Measurements from ENCODE around the gene PTPRN2. TPM values are rescaled to one million over a fixed set of nuclear protein-coding genes. Genes with fewer than 3 reads are reported as not detected.
"Not testable (repeated sequence)": the region's sequence is repeated elsewhere in the genome, so short reads cannot be mapped to it uniquely, and the experiment has no call there.

PTPRN2 gene
- total RNA-seq, 1 donor from 2014 or later: 11.4 TPM

DNA sequence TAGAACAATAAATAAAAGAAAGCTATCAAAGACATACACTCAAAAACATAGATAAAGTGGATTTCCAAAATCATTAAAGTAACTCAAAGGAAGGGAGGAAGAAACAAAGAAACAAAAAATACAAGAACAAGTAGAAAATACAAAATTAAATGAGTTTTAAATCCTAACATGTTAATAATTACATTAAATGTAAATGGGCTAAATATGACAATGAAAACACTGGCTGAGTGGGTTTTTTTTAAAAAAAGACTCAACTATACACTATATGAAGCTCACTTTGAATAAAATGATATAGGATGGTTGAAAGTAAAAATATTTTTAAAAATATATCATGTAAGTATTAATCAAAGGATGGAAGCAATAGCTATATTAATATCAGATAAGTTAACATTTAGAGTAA lies 371.4 kb downstream of the PTPRN2 start:
- Mint-ChIP-seq H3K36me3 (ENCODE audit: insufficient read depth) (no peaks in the 10 kb centered on the region), H3K27ac (no peak overlapping the region), H3K4me3 (ENCODE audit: low read depth) (no peak overlapping the region), H3K27me3 (no peaks in the 10 kb centered on the region), H3K9me3 (ENCODE audit: low read depth) (peaks cover 49% of the 10 kb centered on the region), H3K4me1 (ENCODE audit: low read depth) (no peaks in the 10 kb centered on the region)
- TF ChIP-seq, protein P1, sequence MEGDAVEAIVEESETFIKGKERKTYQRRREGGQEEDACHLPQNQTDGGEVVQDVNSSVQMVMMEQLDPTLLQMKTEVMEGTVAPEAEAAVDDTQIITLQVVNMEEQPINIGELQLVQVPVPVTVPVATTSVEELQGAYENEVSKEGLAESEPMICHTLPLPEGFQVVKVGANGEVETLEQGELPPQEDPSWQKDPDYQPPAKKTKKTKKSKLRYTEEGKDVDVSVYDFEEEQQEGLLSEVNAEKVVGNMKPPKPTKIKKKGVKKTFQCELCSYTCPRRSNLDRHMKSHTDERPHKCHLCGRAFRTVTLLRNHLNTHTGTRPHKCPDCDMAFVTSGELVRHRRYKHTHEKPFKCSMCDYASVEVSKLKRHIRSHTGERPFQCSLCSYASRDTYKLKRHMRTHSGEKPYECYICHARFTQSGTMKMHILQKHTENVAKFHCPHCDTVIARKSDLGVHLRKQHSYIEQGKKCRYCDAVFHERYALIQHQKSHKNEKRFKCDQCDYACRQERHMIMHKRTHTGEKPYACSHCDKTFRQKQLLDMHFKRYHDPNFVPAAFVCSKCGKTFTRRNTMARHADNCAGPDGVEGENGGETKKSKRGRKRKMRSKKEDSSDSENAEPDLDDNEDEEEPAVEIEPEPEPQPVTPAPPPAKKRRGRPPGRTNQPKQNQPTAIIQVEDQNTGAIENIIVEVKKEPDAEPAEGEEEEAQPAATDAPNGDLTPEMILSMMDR (IDR thresholded peaks at IDR 0.05; ENCODE audit: unreplicated experiment): no peak
- DNase-seq (ENCODE audit: low spot score, unreplicated experiment): no peak

DNA sequence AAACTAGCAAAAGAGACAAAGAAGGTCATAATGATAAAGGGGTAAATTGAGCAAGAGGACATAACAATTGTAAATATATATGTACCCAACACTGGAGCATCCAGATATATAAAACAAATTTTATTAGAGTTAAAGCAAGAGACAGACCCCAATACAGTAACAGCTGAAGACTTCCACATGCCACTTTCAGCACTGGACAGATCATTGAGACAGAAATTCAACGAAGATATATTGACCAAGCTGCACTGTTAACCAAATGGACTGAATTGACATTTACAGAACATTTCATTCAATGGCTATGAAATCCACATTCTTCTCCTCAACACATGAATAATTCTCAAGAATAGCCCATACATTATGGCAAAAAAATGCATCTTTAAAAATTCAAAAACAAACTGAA lies 378.2 kb downstream of the PTPRN2 start:
- H3K27me3 Mint-ChIP-seq: no peaks in the 10 kb centered on the region
- DNase-seq (ENCODE audit: low spot score, unreplicated experiment): no peak
- TF ChIP-seq, protein P1 (IDR thresholded peaks at IDR 0.05; ENCODE audit: unreplicated experiment): no peak
- H3K4me1 Mint-ChIP-seq (ENCODE audit: low read depth): no peaks in the 10 kb centered on the region
- H3K36me3 Mint-ChIP-seq (ENCODE audit: insufficient read depth): no peaks in the 10 kb centered on the region
- peaks cover 22% of the 10 kb centered on the region for H3K9me3 Mint-ChIP-seq (ENCODE audit: low read depth)
- no peak overlapping the region for H3K27ac Mint-ChIP-seq
- H3K4me3 Mint-ChIP-seq (ENCODE audit: low read depth): no peak overlapping the region

DNA sequence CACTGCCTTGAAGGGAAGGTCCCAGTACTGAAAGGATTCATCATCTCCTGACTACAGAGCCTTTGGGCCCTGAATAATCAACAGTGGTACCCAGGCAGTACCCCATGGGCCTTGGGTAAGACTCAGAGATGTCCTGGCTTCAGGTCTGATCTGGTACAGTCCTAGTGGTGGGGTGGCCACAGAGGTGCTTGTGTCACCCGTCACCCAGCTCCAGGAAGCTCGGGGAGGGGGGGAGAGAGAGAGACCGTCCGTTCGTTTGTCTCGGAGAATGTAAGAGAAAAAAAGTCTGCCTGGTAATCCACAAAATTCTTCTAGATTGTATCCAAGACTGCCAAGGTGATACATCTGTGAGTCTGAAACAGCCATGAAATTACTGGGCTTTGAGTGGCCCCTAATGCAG lies 381.3 kb downstream of the PTPRN2 start:
- Mint-ChIP-seq H3K4me3 (ENCODE audit: low read depth) (no peak overlapping the region), H3K9me3 (ENCODE audit: low read depth) (peaks cover 16% of the 10 kb centered on the region), H3K27ac (no peak overlapping the region), H3K27me3 (no peaks in the 10 kb centered on the region), H3K36me3 (ENCODE audit: insufficient read depth) (no peaks in the 10 kb centered on the region), H3K4me1 (ENCODE audit: low read depth) (peaks cover 2% of the 10 kb centered on the region)
- TF ChIP-seq, protein P1 (IDR thresholded peaks at IDR 0.05; ENCODE audit: unreplicated experiment): no peak
- DNase-seq (ENCODE audit: low spot score, unreplicated experiment): no peak

DNA sequence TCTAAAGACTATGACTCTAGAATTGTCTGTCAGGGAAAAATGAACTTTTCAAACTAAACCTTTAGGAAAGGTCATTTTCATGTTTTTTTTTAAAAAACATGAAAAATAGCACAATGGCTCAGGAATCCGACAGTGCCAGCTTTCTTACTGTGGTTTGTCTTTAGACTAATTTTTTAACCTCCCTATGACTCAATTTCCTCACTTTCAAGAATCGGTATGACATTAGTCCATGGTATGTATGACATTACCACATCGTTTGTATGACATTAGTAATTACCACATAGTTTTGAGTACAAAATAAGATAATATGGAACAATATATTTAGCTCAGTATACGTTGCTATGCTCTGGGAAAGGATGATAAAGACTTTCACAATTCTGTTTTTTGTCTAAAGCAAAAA lies 383.2 kb downstream of the PTPRN2 start:
- TF ChIP-seq, protein P1 (IDR thresholded peaks at IDR 0.05; ENCODE audit: unreplicated experiment): no peak
- no peak for DNase-seq (ENCODE audit: low spot score, unreplicated experiment)
- no peak overlapping the region for H3K27ac Mint-ChIP-seq
- H3K4me1 Mint-ChIP-seq (ENCODE audit: low read depth): peaks cover 2% of the 10 kb centered on the region
- peaks cover 4% of the 10 kb centered on the region for H3K9me3 Mint-ChIP-seq (ENCODE audit: low read depth)
- no peaks in the 10 kb centered on the region for H3K36me3 Mint-ChIP-seq (ENCODE audit: insufficient read depth)
- H3K27me3 Mint-ChIP-seq: no peaks in the 10 kb centered on the region
- no peak overlapping the region for H3K4me3 Mint-ChIP-seq (ENCODE audit: low read depth)

DNA sequence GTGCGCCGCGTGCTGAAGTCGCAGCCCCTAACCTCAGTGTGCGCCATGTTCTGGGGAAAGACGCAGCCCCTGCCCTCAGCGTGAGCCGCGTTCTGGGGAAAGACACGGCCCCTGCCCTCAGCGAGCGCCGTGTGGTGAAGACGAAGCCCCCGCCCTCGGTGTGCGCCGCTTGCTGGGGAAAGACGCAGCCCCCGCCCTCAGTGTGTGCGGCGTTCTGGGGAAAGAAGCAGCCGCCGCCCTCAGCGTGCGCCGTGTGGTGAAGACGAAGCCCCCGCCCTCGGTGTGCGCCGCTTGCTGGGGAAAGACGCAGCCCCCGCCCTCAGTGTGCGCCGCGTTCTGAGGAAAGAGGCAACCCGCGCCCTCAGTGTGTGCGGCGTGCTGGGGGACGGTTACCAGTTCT lies 383.7 kb downstream of the PTPRN2 start:
- not testable (repeated sequence) for H3K27ac Mint-ChIP-seq; H3K36me3 Mint-ChIP-seq (ENCODE audit: insufficient read depth); H3K4me3 Mint-ChIP-seq (ENCODE audit: low read depth); H3K9me3 Mint-ChIP-seq (ENCODE audit: low read depth); DNase-seq (ENCODE audit: low spot score, unreplicated experiment); H3K4me1 Mint-ChIP-seq (ENCODE audit: low read depth); H3K27me3 Mint-ChIP-seq

DNA sequence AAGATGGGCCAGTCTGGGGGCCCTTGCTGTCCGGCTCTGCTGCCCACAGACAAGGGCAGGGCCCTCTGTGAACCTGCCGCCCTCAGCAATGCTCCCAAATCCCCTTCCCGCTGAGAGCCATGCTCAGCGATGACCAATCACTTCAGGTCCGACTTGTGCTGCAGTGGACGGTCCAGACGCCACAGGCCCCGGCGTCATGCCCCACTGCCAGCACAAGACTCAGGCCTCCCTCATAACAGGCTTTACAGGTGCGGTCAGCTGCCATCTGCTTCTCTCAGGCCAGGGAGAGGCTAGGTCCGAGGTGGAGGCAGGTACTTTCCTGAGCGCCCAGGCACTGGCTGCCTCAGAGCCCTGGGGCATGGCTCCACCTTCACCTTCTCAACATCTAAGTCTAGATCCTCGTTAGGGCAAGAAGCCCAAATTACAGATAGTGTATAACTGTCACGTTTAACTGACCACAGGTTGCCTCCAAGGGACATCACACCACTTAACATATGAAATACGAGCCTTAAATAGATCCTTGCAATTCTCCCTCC lies 393.2 kb downstream of the PTPRN2 start:
- Mint-ChIP-seq H3K36me3 (ENCODE audit: insufficient read depth) (peaks cover 2% of the 10 kb centered on the region), H3K27me3 (no peaks in the 10 kb centered on the region), H3K27ac (no peak overlapping the region), H3K4me1 (ENCODE audit: low read depth) (no peaks in the 10 kb centered on the region), H3K9me3 (ENCODE audit: low read depth) (peaks cover 19% of the 10 kb centered on the region), H3K4me3 (ENCODE audit: low read depth) (no peak overlapping the region)
- no peak for DNase-seq (ENCODE audit: low spot score, unreplicated experiment)
- TF ChIP-seq, protein P1 (IDR thresholded peaks at IDR 0.05; ENCODE audit: unreplicated experiment): no peak
